GM12878 (cell line): ENCODE data around the gene ENO2. TPM values are rescaled to one million over a fixed set of nuclear protein-coding genes. Genes with fewer than 3 reads are reported as not detected.

Experiments used
- ASH2L ChIP-seq: fragments of 300-600, 200-600 bp; sonication (generic); IDR thresholded peaks from 2 replicates; pipeline ENCODE4 v1.6.1; 2017; ENCODE audit warnings: low read depth, mild to moderate bottlenecking, borderline replicate concordance
- ATF7 ChIP-seq: fragments of 450-650 bp; IDR thresholded peaks from 2 replicates; pipeline ENCODE4 v1.6.1; 2016; ENCODE audit warnings: low read depth, mild to moderate bottlenecking
- BACH1 ChIP-seq: fragments of 450-650 bp; IDR thresholded peaks from 2 replicates; pipeline ENCODE4 v1.6.1; 2017; ENCODE audit warnings: mild to moderate bottlenecking, borderline replicate concordance
- BHLHE40 ChIP-seq, 2 experiments: fragments of 450-650 bp in 1 of 2; IDR thresholded peaks; 2 replicates each; pipeline ENCODE4 v1.6.1; 2011 to 2017; ENCODE audit warnings: low read depth in 2 of 2, borderline replicate concordance in 1 of 2, improper control_type of control experiment in 1 of 2, low read length in 1 of 2, mild to moderate bottlenecking in 1 of 2
- CBX5 ChIP-seq: sonication (generic); IDR thresholded peaks from 2 replicates; pipeline ENCODE4 v1.6.1; 2016; ENCODE audit warnings: low read depth, moderate library complexity, mild to moderate bottlenecking, inconsistent platforms
- IKZF1 ChIP-seq: fragments of 450-650 bp; conservative IDR thresholded peaks from 2 replicates; pipeline ENCODE4 v1.6.1; 2017; ENCODE audit warnings: antibody characterized with exemption, mild to moderate bottlenecking
- IRF4 ChIP-seq: IDR thresholded peaks from 2 replicates; pipeline ENCODE4 v1.6.1; 2011; ENCODE audit warnings: low read depth, low read length
- JUNB ChIP-seq: IDR thresholded peaks from 2 replicates; pipeline ENCODE4 v1.6.1; 2016; ENCODE audit warnings: antibody characterized with exemption, mild to moderate bottlenecking
- KLF5 ChIP-seq: fragments of 450-650 bp; IDR thresholded peaks from 2 replicates; pipeline ENCODE4 v1.6.1; 2014; ENCODE audit warnings: mild to moderate bottlenecking; ENCODE audit not compliant: partially characterized antibody
- MEF2B ChIP-seq: fragments of 450-650 bp; IDR thresholded peaks from 2 replicates; pipeline ENCODE4 v1.6.1; 2018; ENCODE audit warnings: mild to moderate bottlenecking, moderate library complexity; ENCODE audit not compliant: partially characterized antibody, poor library complexity, severe bottlenecking
- MXI1 ChIP-seq: fragments of 150-350 bp; IDR thresholded peaks from 2 replicates; pipeline ENCODE4 v1.6.1; 2011; ENCODE audit warnings: low read depth, mild to moderate bottlenecking, inconsistent platforms, low read length, improper control_type of control experiment
- RAD21 ChIP-seq: IDR thresholded peaks from 2 replicates; pipeline ENCODE4 v1.6.1; 2011; ENCODE audit warnings: mild to moderate bottlenecking, low read depth, low read length, moderate library complexity; ENCODE audit not compliant: insufficient read depth
- RBBP5 ChIP-seq: fragments of 200-600 bp; sonication (generic); conservative IDR thresholded peaks from 2 replicates; pipeline ENCODE4 v1.6.1; 2016
- SMARCA5 ChIP-seq: fragments of 450-650 bp; IDR thresholded peaks from 2 replicates; pipeline ENCODE4 v1.6.1; 2017; ENCODE audit warnings: mild to moderate bottlenecking
- SMC3 ChIP-seq: IDR thresholded peaks from 2 replicates; pipeline ENCODE4 v1.6.1; 2011; ENCODE audit warnings: low read length, improper control_type of control experiment, borderline replicate concordance
- ZNF207 ChIP-seq: fragments of 450-650 bp; IDR thresholded peaks from 2 replicates; pipeline ENCODE4 v1.6.1; 2014; ENCODE audit warnings: antibody characterized with exemption, mild to moderate bottlenecking, borderline replicate concordance
- ZZZ3 ChIP-seq: IDR thresholded peaks from 2 replicates; pipeline ENCODE4 v1.6.1; 2011; ENCODE audit warnings: low read depth; ENCODE audit not compliant: control insufficient read depth, insufficient read length
- polyA plus RNA-seq, 11 experiments: library from polyadenylated mRNA; depleted of rRNA in 4 of 11; unstranded in 6 of 11; stranded (reverse) in 5 of 11; fragments of >200 nt; fragmentation: Nextera tagmentation in 4 of 11; fragmentation: Illumina TruSeq in 1 of 11; extraction: Ambion mirVana in 4 of 11; extraction: Trizol in 1 of 11; gene quantifications; 1 replicate in 1 of 11; 2 replicates in 10 of 11; pipeline versions ENCODE4 v1.2.1 to v1.2.3, GENCODE V29; 2011 to 2016; ENCODE audit warnings: inconsistent platforms in 2 of 11, missing spikeins in 2 of 11, low read depth in 1 of 11
- total RNA-seq, 4 experiments: library from RNA; depleted of rRNA in 3 of 4; stranded (reverse); fragments of >200 nt in 3 of 4; fragmentation: Illumina TruSeq in 1 of 4; extraction: Trizol in 1 of 4; gene quantifications; 2 replicates each; pipeline versions ENCODE4 v1.2.1 to v1.2.3, GENCODE V29; 2013 to 2021
- TF ChIP-seq, protein P1 (sequence below): fragments of 450-650 bp; IDR thresholded peaks from 2 replicates; pipeline ENCODE4 v1.6.1; 2016; ENCODE audit warnings: mild to moderate bottlenecking, moderate library complexity, borderline replicate concordance
- TF ChIP-seq, protein P2 (sequence below): IDR thresholded peaks from 2 replicates; pipeline ENCODE4 v1.6.1; 2011; ENCODE audit warnings: mild to moderate bottlenecking, low read depth, low read length, moderate library complexity; ENCODE audit not compliant: insufficient replicate concordance
- TF ChIP-seq, protein P3 (sequence below): fragments of 450-650 bp; IDR thresholded peaks from 2 replicates; pipeline ENCODE4 v1.6.1; 2017; ENCODE audit warnings: mild to moderate bottlenecking, moderate library complexity

ENO2 gene
- total and polyA plus RNA-seq, 10 of the 15 experiments (the other 5 are each of a cell fraction or from before 2014, with no cell fraction given): 24.8 to 196 (median 43.1) TPM

DNA sequence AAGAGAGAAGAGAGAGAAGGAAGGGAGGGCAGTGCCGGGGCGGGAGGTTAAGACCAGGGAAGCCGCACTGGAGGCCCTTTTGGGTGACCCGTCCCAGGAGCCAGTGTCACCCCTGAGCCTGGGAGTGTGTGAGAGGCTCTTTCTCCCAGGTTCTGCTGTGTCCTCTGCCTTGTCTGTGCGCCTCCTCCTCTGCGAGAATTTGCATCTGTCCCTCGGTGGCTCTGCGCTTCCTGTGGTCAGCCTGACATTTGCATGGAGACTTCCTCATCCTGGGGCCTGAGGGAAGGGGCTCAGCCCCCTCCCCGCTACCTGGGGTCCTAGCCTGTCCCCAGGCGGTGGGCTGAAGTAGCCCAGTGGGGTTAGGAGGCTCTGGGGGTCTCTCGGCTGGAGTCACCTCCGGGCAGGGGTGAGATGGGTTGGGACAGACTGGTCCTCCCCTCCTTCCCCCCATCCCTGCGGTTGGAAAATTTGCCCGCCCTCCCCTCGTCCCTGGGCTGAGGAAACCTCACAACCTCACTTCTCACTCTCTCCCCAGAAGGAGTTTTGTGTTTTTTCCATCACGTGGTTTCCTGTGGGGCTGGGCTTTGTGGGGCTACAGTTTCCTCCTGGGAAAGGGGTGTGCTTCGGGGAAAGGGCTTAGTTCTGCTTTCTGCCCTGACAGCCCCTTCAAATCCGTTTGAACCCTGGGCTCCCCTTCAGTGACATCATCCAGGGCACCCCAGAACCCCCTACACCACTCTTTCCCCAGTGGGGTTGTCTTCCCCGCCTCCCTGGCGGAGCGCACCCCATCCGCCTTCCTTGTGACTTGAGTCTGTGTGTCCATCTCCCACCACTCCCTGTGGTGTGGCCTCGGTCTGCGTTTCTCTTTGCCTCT lies 39.3 kb downstream of the ENO2 start (continued):
- no peak for TF ChIP-seq RAD21
- no peak; the same call in 1 of the 2 replicates for TF ChIP-seq MXI1
- peak; percentile 42; the same call in 1 of the 2 replicates for TF ChIP-seq ZNF207
- TF ChIP-seq, protein P1, sequence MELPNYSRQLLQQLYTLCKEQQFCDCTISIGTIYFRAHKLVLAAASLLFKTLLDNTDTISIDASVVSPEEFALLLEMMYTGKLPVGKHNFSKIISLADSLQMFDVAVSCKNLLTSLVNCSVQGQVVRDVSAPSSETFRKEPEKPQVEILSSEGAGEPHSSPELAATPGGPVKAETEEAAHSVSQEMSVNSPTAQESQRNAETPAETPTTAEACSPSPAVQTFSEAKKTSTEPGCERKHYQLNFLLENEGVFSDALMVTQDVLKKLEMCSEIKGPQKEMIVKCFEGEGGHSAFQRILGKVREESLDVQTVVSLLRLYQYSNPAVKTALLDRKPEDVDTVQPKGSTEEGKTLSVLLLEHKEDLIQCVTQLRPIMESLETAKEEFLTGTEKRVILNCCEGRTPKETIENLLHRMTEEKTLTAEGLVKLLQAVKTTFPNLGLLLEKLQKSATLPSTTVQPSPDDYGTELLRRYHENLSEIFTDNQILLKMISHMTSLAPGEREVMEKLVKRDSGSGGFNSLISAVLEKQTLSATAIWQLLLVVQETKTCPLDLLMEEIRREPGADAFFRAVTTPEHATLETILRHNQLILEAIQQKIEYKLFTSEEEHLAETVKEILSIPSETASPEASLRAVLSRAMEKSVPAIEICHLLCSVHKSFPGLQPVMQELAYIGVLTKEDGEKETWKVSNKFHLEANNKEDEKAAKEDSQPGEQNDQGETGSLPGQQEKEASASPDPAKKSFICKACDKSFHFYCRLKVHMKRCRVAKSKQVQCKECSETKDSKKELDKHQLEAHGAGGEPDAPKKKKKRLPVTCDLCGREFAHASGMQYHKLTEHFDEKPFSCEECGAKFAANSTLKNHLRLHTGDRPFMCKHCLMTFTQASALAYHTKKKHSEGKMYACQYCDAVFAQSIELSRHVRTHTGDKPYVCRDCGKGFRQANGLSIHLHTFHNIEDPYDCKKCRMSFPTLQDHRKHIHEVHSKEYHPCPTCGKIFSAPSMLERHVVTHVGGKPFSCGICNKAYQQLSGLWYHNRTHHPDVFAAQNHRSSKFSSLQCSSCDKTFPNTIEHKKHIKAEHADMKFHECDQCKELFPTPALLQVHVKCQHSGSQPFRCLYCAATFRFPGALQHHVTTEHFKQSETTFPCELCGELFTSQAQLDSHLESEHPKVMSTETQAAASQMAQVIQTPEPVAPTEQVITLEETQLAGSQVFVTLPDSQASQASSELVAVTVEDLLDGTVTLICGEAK: peak; percentile 42; the same call in 1 of the 2 replicates
- TF ChIP-seq ATF7: peak; percentile 98
- no peak for TF ChIP-seq RBBP5
- peak; percentile 14; the same call in 1 of the 2 replicates for TF ChIP-seq SMC3
- TF ChIP-seq JUNB: peak; percentile 29; the same call in 1 of the 2 replicates
- TF ChIP-seq CBX5: no peak
- TF ChIP-seq, protein P2, sequence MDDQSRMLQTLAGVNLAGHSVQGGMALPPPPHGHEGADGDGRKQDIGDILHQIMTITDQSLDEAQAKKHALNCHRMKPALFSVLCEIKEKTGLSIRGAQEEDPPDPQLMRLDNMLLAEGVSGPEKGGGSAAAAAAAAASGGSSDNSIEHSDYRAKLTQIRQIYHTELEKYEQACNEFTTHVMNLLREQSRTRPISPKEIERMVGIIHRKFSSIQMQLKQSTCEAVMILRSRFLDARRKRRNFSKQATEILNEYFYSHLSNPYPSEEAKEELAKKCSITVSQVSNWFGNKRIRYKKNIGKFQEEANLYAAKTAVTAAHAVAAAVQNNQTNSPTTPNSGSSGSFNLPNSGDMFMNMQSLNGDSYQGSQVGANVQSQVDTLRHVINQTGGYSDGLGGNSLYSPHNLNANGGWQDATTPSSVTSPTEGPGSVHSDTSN: peak; percentile 4
- 0 out of 2 replicates have a peak, but pooled peaks have one; percentile 12 for TF ChIP-seq SMARCA5
- TF ChIP-seq MEF2B: peak; percentile 93
- TF ChIP-seq, protein P3, sequence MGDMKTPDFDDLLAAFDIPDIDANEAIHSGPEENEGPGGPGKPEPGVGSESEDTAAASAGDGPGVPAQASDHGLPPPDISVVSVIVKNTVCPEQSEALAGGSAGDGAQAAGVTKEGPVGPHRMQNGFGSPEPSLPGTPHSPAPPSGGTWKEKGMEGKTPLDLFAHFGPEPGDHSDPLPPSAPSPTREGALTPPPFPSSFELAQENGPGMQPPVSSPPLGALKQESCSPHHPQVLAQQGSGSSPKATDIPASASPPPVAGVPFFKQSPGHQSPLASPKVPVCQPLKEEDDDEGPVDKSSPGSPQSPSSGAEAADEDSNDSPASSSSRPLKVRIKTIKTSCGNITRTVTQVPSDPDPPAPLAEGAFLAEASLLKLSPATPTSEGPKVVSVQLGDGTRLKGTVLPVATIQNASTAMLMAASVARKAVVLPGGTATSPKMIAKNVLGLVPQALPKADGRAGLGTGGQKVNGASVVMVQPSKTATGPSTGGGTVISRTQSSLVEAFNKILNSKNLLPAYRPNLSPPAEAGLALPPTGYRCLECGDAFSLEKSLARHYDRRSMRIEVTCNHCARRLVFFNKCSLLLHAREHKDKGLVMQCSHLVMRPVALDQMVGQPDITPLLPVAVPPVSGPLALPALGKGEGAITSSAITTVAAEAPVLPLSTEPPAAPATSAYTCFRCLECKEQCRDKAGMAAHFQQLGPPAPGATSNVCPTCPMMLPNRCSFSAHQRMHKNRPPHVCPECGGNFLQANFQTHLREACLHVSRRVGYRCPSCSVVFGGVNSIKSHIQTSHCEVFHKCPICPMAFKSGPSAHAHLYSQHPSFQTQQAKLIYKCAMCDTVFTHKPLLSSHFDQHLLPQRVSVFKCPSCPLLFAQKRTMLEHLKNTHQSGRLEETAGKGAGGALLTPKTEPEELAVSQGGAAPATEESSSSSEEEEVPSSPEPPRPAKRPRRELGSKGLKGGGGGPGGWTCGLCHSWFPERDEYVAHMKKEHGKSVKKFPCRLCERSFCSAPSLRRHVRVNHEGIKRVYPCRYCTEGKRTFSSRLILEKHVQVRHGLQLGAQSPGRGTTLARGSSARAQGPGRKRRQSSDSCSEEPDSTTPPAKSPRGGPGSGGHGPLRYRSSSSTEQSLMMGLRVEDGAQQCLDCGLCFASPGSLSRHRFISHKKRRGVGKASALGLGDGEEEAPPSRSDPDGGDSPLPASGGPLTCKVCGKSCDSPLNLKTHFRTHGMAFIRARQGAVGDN: peak; percentile 78
- TF ChIP-seq KLF5: no peak
- no peak for TF ChIP-seq ZZZ3
- peak; percentile 100 for TF ChIP-seq IKZF1
- TF ChIP-seq BHLHE40 (IDR thresholded peaks at IDR 0.05; ENCODE audit: borderline replicate concordance in 1 of 2, low read depth in 2 of 2, low read length in 1 of 2): peak; percentile 84 to 87
- TF ChIP-seq BACH1: peak; percentile 29; the same call in 1 of the 2 replicates
- peak; percentile 87; the same call in 1 of the 2 replicates for TF ChIP-seq ASH2L
- peak; percentile 57; the same call in 1 of the 2 replicates for TF ChIP-seq IRF4
